Breast epithelium (tissue), 4 donors: ENCODE results near the gene ARL6IP1. TPM values are rescaled to one million over a fixed set of nuclear protein-coding genes. Genes with fewer than 3 reads are reported as not detected.
"Not testable (repeated sequence)": the region's sequence is repeated elsewhere in the genome, so short reads cannot be mapped to it uniquely, and the experiment has no call there.

Experiments used
- DNase-seq, 2 donors: peaks; one replicate each; pipeline ENCODE4 v3.0.0-alpha.2; 2019; ENCODE audit warnings: low spot score in 2 of 2
- H3K27ac ChIP-seq, 2 donors: fragments of 200-600 bp; sonication (generic) in 1 of 2; one replicate each; pipeline ENCODE4 v1.5.1; 2016 to 2019; ENCODE audit warnings: mild to moderate bottlenecking in 1 of 2
- H3K27me3 ChIP-seq, 2 donors: fragments of 200-600 bp; sonication (generic) in 1 of 2; one replicate each; pipeline versions ENCODE4 v1.5.1 to v1.6.0; 2017 to 2019; ENCODE audit warnings: control low read depth in 1 of 2, mild to moderate bottlenecking in 1 of 2
- H3K36me3 ChIP-seq: fragments of 200-600 bp; one replicate; pipeline ENCODE4 v1.5.1; 2019
- H3K4me1 ChIP-seq, 2 donors: fragments of 200-600 bp; sonication (generic); one replicate each; pipeline ENCODE4 v1.5.1; 2016 to 2019; ENCODE audit warnings: control low read depth in 1 of 2
- H3K4me3 ChIP-seq, 3 donors: fragments of 200-600 bp; sonication (generic); 1 replicate in 2 of 3; 2 replicates in 1 of 3; pipeline ENCODE4 v1.5.1; 2016 to 2019; ENCODE audit warnings: mild to moderate bottlenecking in 3 of 3, moderate library complexity in 2 of 3
- H3K9me3 ChIP-seq, 2 donors: fragments of 200-600 bp; sonication (generic) in 1 of 2; one replicate each; pipeline ENCODE4 v1.5.1; 2016 to 2019; ENCODE audit warnings: control low read depth in 1 of 2
- POLR2A ChIP-seq: fragments of 450-650 bp; IDR thresholded peaks from one replicate; pipeline ENCODE4 v1.6.1; 2016; ENCODE audit warnings: antibody characterized with exemption, mild to moderate bottlenecking, moderate library complexity
- POLR2AphosphoS5 ChIP-seq, 3 donors: sonication (generic); formaldehyde crosslinking; IDR thresholded peaks; one replicate each; pipeline ENCODE4 v1.6.1; 2017; ENCODE audit warnings: antibody characterized with exemption in 3 of 3
- intact Hi-C: fragments of 100-400 bp; cut with DNase I; formaldehyde crosslinking; loops from one replicate; pipeline ENCODE4 v1.15.1; 2023; ENCODE audit warnings: low total_unique reads
- total RNA-seq, 3 donors: library from RNA; depleted of rRNA; stranded (reverse); fragments of >200 nt; gene quantifications; one replicate each; pipeline ENCODE4 v1.1.0, GENCODE V29; 2016
- TF ChIP-seq, protein P1 (sequence below), 3 donors: fragments of 450-650 bp; IDR thresholded peaks; one replicate each; pipeline ENCODE4 v1.5.1; 2016 to 2017; ENCODE audit warnings: antibody characterized with exemption in 3 of 3, mild to moderate bottlenecking in 3 of 3, moderate library complexity in 3 of 3

Gene ARL6IP1
- total RNA-seq, 3 donors from 2014 or later: 199 to 368 (median 302) TPM

DNA sequence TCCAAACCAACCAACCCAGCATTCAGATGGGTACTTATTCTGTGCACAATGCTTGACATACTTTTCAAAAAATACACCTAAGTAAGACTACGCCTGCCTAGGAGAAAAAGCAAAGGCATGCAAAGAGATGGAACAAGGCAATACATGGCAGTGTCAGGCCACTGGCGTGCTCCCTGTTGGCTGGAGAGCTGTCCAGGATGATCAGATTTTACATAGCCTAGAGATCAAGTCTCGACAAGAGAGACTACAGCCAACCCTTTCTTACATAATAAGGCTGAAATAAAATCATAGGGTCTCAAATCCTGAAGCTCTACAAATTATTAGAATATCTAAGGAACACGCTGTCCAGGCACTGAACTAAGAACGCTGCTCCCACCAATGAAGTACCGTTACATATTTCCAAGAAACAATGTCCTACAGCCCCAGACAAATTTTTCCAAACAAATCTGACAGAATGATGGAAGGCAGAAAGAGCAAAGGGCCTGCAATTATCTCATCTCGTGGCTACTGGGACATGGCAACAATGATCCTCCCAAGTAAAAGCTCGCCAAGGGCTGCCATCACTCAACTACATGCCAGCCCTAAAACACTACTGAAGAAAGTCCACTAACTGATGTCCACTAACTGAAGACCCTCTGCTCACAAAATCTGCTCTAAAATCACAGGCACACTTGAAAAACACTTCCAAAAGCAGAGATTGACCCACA lies 16.3 kb downstream of the ARL6IP1 start:
- DNase-seq: no peak
- no peaks in the 10 kb centered on the region for H3K9me3 ChIP-seq
- H3K27me3 ChIP-seq: no peaks in the 10 kb centered on the region
- H3K4me1 ChIP-seq: peaks cover 8 to 17% of the 10 kb centered on the region in 2 donors
- TF ChIP-seq POLR2AphosphoS5 (IDR thresholded peaks at IDR 0.05): no peak
- TF ChIP-seq, protein P1, sequence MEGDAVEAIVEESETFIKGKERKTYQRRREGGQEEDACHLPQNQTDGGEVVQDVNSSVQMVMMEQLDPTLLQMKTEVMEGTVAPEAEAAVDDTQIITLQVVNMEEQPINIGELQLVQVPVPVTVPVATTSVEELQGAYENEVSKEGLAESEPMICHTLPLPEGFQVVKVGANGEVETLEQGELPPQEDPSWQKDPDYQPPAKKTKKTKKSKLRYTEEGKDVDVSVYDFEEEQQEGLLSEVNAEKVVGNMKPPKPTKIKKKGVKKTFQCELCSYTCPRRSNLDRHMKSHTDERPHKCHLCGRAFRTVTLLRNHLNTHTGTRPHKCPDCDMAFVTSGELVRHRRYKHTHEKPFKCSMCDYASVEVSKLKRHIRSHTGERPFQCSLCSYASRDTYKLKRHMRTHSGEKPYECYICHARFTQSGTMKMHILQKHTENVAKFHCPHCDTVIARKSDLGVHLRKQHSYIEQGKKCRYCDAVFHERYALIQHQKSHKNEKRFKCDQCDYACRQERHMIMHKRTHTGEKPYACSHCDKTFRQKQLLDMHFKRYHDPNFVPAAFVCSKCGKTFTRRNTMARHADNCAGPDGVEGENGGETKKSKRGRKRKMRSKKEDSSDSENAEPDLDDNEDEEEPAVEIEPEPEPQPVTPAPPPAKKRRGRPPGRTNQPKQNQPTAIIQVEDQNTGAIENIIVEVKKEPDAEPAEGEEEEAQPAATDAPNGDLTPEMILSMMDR (IDR thresholded peaks at IDR 0.05): no peak
- no peak for TF ChIP-seq POLR2A
- no peak overlapping the region for H3K27ac ChIP-seq
- intact Hi-C loops: no loop called here
- H3K36me3 ChIP-seq: peaks cover 16% of the 10 kb centered on the region
- peak overlapping the region in 1 of 3 donors; percentile 31 for H3K4me3 ChIP-seq

DNA sequence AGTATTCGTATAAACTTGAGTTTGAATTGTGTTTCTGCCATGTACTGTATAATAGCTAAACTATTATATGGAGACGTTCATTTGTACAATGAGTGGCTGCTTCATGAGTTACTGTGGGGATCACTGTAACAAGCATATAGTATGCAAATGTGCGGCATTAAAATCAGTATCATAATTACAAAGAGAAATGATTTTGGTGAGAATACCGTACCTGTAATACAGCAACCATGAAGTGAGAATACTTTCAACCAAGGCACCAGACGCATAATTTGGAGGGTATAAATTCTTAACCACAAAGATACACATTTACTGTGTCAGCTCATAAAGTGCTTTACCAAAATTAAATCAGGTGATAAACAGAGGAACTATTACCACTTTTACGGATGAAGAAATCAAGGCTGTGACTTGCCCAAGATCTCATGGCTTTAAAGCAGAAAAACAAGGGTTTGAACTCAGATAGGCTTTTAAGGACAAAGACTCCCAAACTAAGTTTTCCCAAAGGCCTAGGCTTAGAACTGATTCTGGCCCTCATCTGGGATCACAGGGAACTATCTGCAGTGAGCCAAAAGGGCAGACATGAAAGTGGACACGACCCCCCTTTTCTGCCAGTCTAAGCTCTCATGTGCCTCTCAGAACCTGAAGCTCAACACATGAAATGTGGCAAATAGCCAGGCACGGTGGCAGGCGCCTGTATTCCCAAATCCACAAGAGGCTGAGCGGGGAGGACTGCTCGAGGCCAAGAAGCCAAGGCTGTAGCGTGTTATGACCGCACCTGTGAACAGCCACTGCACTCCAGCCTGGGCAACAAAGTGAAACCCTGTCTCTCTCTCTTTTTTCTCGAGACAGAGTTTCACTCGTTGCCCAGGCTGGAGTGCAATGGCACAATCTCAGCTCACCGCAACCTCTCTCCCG lies 17.7 kb downstream of the ARL6IP1 start:
- DNase-seq: no peak
- H3K27me3 ChIP-seq: no peaks in the 10 kb centered on the region
- no peak overlapping the region for H3K27ac ChIP-seq
- TF ChIP-seq POLR2A (no peak), POLR2AphosphoS5 (IDR thresholded peaks at IDR 0.05) (no peak)
- TF ChIP-seq, protein P1 (IDR thresholded peaks at IDR 0.05): no peak
- H3K4me1 ChIP-seq: peaks cover 8 to 15% of the 10 kb centered on the region in 2 donors
- intact Hi-C loops: no loop called here
- H3K36me3 ChIP-seq: peaks cover 16% of the 10 kb centered on the region
- H3K9me3 ChIP-seq: no peaks in the 10 kb centered on the region
- H3K4me3 ChIP-seq: no peak overlapping the region

DNA sequence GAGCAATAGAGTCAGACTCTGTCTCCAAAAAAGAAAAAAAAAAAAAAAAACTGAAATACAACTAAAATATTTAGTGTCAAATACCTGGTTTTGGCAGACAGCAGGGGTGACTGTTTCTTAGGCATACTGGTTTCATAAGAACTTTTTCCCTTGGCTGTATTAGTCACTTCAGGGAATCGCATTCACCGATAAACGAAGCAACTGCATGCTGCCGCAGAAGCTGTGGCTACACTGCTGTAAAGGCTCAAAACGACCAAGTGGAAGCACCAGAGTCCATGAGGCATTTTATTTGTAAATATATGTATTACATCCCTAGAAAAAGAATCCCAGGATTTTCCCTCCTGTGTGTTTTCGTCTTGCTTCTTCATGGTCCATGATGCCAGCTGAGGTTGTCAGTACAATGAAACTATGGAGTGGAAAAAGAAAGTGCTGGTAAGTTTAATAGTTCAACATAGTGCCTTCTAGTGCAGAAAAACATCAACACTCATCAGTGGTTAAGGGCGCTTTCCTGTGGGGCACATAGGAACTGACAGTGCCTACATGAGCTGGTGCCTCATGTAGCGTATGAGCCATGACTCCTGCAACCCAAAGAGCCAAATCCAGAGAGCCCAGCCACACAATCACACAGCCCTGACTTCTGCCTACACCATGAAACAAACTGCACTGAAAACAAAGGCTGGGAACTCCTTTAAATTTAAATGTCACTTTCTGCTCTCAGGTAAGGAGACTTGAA lies 18.5 kb downstream of the ARL6IP1 start:
- Histone ChIP-seq H3K36me3 (peaks cover 16% of the 10 kb centered on the region), H3K27ac (no peak overlapping the region), H3K4me1 (peaks cover 3 to 7% of the 10 kb centered on the region in 2 donors), H3K9me3 (no peaks in the 10 kb centered on the region), H3K4me3 (no peak overlapping the region), H3K27me3 (no peaks in the 10 kb centered on the region)
- no peak for DNase-seq
- intact Hi-C loops: no loop called here
- TF ChIP-seq POLR2A (no peak), POLR2AphosphoS5 (IDR thresholded peaks at IDR 0.05) (no peak)
- TF ChIP-seq, protein P1 (IDR thresholded peaks at IDR 0.05): no peak

DNA sequence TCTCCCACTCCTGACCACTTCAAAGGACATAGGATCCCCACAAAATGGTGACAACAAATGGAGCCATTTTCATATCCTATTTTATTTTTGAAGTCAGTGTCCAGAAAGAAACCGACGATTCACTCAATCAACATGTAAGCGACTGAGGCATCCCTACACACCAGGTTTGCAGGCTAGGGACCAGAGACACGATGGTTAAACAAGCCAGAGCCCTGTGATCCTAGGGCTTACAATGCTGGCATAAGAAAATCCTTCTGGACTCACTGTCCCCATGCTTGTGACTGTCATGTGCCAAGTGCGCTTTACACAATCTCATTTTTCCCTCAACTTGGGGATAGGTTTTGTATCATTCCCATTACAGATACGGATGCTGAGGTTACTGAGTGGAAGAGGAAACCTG lies 20.1 kb downstream of the ARL6IP1 start:
- H3K36me3 ChIP-seq: peaks cover 14% of the 10 kb centered on the region
- DNase-seq, intact Hi-C loops, H3K4me1 ChIP-seq, H3K27ac ChIP-seq, H3K4me3 ChIP-seq, H3K9me3 ChIP-seq, H3K27me3 ChIP-seq: not testable (repeated sequence)

DNA sequence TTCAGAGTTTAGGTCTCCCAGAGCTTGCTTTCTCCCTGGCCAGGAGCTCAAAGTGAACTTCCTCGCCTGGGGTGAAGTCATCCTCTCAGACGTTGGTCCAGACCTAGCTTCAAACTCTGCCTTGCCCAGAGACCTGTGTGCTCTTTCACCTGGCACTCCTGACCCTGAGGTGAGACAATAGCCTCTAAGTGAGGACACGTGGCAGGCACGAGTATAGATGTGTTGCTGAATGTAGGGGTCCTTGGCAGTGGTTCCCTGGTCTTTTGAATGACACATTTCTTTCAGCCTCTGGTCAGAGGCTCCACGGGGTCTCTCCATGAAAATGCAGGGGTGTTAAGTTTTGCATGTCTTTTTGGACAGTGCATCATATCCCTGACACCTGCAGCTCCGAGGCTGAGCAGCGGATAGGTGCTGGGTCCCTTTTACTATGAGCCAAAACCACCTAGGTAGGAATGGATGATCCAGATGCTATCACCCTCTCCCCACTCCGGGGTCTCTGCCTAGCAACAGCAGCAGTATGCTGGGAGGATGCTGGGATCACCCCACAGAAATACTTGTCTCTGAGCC lies 20.8 kb downstream of the ARL6IP1 start:
- H3K27ac ChIP-seq, DNase-seq, intact Hi-C loops, H3K4me3 ChIP-seq, H3K9me3 ChIP-seq, H3K4me1 ChIP-seq, H3K27me3 ChIP-seq: not testable (repeated sequence)
- peaks cover 12% of the 10 kb centered on the region for H3K36me3 ChIP-seq

DNA sequence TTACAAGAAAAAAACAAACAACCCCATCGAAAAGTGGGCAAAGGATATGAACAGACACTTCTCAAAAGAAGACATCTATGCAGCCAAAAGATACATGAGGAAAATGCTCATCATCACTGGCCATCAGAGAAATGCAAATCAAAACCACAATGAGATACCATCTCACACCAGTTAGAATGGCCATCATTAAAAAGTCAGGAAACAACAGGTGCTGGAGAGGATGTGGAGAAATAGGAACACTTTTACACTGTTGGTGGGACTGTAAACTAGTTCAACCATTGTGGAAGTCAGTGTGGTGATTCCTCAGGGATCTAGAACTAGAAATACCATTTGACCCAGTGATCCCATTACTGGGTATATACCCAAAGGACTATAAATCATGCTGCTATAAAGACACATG lies 23.7 kb downstream of the ARL6IP1 start:
- H3K9me3 ChIP-seq, H3K27ac ChIP-seq, H3K4me3 ChIP-seq, H3K4me1 ChIP-seq, DNase-seq, H3K36me3 ChIP-seq, intact Hi-C loops, H3K27me3 ChIP-seq: not testable (repeated sequence)

DNA sequence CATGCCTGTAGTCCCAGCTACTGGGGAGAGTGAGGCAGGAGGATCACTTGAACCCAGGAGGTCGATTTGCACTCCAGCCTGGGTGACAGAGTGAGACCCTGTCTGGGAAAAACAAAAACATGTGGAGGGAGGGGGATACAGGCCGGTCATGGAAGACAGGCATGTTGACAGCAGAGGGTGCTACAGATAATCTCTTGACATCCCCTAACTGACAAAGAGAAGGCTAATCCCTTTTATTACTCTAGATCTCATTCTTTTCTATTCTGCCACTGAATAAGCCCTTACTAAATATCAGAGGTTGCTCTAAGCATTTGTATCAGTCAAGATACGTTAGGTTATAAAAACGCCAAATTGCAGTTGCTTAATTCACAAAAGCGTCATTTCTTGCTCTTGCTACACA lies 25.0 kb downstream of the ARL6IP1 start:
- H3K4me3 ChIP-seq, H3K36me3 ChIP-seq, H3K9me3 ChIP-seq, H3K4me1 ChIP-seq, intact Hi-C loops, H3K27ac ChIP-seq, H3K27me3 ChIP-seq, DNase-seq: not testable (repeated sequence)

DNA sequence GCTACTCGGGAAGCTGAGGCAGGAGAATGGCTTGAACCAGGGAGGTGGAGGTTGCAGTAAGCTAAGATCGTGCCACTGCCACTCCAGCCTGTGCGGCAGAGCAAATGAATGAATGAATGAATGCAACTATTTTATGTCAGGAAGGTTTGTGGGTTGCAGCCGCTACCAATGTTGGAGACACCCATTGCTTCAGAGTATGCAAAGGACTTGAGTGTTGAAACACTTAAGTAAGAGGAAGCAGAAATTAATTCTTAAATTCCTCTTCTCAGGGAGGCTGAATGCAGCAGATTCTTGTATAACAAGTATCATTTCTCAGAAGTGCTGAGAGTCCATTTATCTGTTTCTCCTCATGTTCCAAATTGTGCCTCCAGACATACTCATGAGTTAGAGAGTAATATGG lies 26.7 kb downstream of the ARL6IP1 start:
- DNase-seq, H3K9me3 ChIP-seq, H3K4me1 ChIP-seq, intact Hi-C loops, H3K4me3 ChIP-seq, H3K27ac ChIP-seq, H3K27me3 ChIP-seq, H3K36me3 ChIP-seq: not testable (repeated sequence)

DNA sequence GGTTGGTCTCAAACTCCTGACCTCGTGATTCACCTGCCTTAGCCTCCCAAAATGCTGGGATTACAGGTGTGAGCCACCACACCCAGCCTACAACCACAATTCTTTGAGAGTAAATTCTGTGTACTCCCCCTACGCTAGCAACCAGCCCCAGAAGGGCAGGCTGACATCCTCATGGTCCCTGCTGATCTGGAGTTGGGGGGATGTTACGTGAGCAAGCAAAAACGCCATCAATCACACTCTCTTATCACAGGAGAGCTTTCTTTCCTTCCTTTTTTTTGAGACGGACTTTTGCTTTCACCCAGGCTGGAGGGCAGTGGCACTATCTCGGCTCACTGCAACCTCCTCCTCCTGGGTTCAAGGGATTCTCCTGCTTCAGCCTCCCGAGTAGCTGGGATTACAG lies 29.2 kb downstream of the ARL6IP1 start:
- H3K9me3 ChIP-seq, H3K27ac ChIP-seq, H3K4me3 ChIP-seq, intact Hi-C loops, DNase-seq, H3K36me3 ChIP-seq, H3K4me1 ChIP-seq, H3K27me3 ChIP-seq: not testable (repeated sequence)
